Measurements from ENCODE around the gene CUBN. TPM values are rescaled to one million over a fixed set of nuclear protein-coding genes. Genes with fewer than 3 reads are reported as not detected.

Gene CUBN
- total RNA-seq, 1 experiment from 2014 or later, result 0.80 TPM

- no peaks in the 10 kb centered on the region for H3K36me3 ChIP-seq (ENCODE audit: low read depth, low read length)
- H3K79me2 ChIP-seq (ENCODE audit: low read length), result no peaks in the 10 kb centered on the region
- no peak overlapping the region for H2AFZ ChIP-seq (ENCODE audit: low read length)
- ATAC-seq (no peak), DNase-seq (no peak)
- no peak overlapping the region for H3K27ac ChIP-seq (ENCODE audit: low read length)
- TF ChIP-seq CTCF (conservative IDR thresholded peaks at IDR 0.05; ENCODE audit: low read depth, low read length), result no peak
- no peak for TF ChIP-seq EZH2 (IDR thresholded peaks at IDR 0.05; ENCODE audit: low read length, unreplicated experiment)
- no peak for TF ChIP-seq EZH2phosphoT487 (IDR thresholded peaks at IDR 0.05; ENCODE audit: borderline replicate concordance, low read length)
- intact Hi-C loops (cut with micrococcal nuclease), result no loop called here
- ChIA-PET POLR2A (ENCODE audit: unreplicated experiment) (no interaction called here), CTCF (no interaction called here)
- no peak overlapping the region for H3K4me3 ChIP-seq (ENCODE audit: low read length)
- no peak overlapping the region for H3K9ac ChIP-seq (ENCODE audit: low read length)
- H3K9me2 ChIP-seq (replicated peaks; ENCODE audit: low read length), result no peaks in the 10 kb centered on the region
- H4K20me1 ChIP-seq (ENCODE audit: low read length), result no peaks in the 10 kb centered on the region
- BruUV-seq (replicated peaks), result no TSS peak
- H3F3A ChIP-seq (ENCODE audit: low read length, unreplicated experiment), result no peaks in the 10 kb centered on the region
- H3K9me3 ChIP-seq (ENCODE audit: low read length), result no peaks in the 10 kb centered on the region
- no peak overlapping the region for H3K4me2 ChIP-seq (ENCODE audit: low read length)
- H3K27me3 ChIP-seq (ENCODE audit: low read length), result no peaks in the 10 kb centered on the region
- no peaks in the 10 kb centered on the region for H3K4me1 ChIP-seq (ENCODE audit: insufficient read depth, low read length)
Observed at GRCh38 chr10:16787361-16787791, 342.2 kb downstream of the CUBN start.

DNA sequence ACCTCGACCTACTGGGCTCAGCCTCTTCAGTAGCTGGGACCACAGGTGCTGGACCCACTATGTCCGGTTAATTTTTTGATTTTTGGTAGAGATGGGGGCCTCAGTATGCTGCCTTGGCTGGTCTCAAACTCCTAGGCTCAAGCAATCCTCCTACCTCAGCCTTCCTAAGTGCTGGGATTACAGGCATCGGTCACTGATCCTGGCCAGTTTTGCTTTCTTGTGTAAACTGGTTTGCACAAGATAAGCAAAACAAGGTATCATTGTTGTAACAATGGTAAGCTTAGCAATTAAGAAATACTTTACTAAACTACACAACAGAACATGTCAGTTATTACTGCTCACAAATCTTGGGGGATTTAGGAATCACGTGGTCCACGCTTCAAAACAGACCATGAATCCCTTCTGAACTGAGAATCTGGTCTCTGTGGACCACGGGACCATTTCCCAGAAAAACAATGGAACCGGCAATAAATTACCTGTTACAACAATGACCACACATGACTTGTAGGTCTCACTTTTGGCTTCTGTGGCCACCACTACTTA is 349.2 kb downstream of the CUBN start:
- no peaks in the 10 kb centered on the region for H4K20me1 ChIP-seq (ENCODE audit: low read length)
- CTCF ChIA-PET, result no interaction called here
- BruUV-seq (replicated peaks), result no TSS peak
- H3K27me3 ChIP-seq (ENCODE audit: low read length), result no peaks in the 10 kb centered on the region
- H3F3A ChIP-seq (ENCODE audit: low read length, unreplicated experiment), result no peaks in the 10 kb centered on the region
- DNase-seq (no peak), ATAC-seq (no peak)
- no peak overlapping the region for H3K4me3 ChIP-seq (ENCODE audit: low read length)
- H2AFZ ChIP-seq (ENCODE audit: low read length), result no peak overlapping the region
- H3K9me3 ChIP-seq (ENCODE audit: low read length), result no peaks in the 10 kb centered on the region
- no peak overlapping the region for H3K4me2 ChIP-seq (ENCODE audit: low read length)
- no peaks in the 10 kb centered on the region for H3K4me1 ChIP-seq (ENCODE audit: insufficient read depth, low read length)
- no peaks in the 10 kb centered on the region for H3K79me2 ChIP-seq (ENCODE audit: low read length)
- no peaks in the 10 kb centered on the region for H3K9me2 ChIP-seq (replicated peaks; ENCODE audit: low read length)
- H3K9ac ChIP-seq (ENCODE audit: low read length), result no peak overlapping the region
- intact Hi-C loops (cut with micrococcal nuclease), result no loop called here
- TF ChIP-seq EZH2 (IDR thresholded peaks at IDR 0.05; ENCODE audit: low read length, unreplicated experiment) (no peak), EZH2phosphoT487 (IDR thresholded peaks at IDR 0.05; ENCODE audit: borderline replicate concordance, low read length) (no peak), CTCF (conservative IDR thresholded peaks at IDR 0.05; ENCODE audit: low read depth, low read length) (no peak)
- POLR2A ChIA-PET (ENCODE audit: unreplicated experiment), result no interaction called here
- no peak overlapping the region for H3K27ac ChIP-seq (ENCODE audit: low read length)
- no peaks in the 10 kb centered on the region; the same call in 1 of the 2 replicates for H3K36me3 ChIP-seq (ENCODE audit: low read depth, low read length)

GRCh38 chr10:16779384-16779915 is 350.2 kb downstream of the CUBN start:
- ATAC-seq (no peak), DNase-seq (no peak)
- no peaks in the 10 kb centered on the region for H3K9me3 ChIP-seq (ENCODE audit: low read length)
- no peaks in the 10 kb centered on the region for H3K4me1 ChIP-seq (ENCODE audit: insufficient read depth, low read length)
- intact Hi-C loops (cut with micrococcal nuclease), result no loop called here
- H3K79me2 ChIP-seq (ENCODE audit: low read length), result no peaks in the 10 kb centered on the region
- no peaks in the 10 kb centered on the region; the same call in 1 of the 2 replicates for H3K36me3 ChIP-seq (ENCODE audit: low read depth, low read length)
- H3K27ac ChIP-seq (ENCODE audit: low read length), result no peak overlapping the region
- no peak overlapping the region for H2AFZ ChIP-seq (ENCODE audit: low read length)
- no peaks in the 10 kb centered on the region for H4K20me1 ChIP-seq (ENCODE audit: low read length)
- H3F3A ChIP-seq (ENCODE audit: low read length, unreplicated experiment), result no peaks in the 10 kb centered on the region
- no peak overlapping the region for H3K9ac ChIP-seq (ENCODE audit: low read length)
- H3K27me3 ChIP-seq (ENCODE audit: low read length), result no peaks in the 10 kb centered on the region
- H3K9me2 ChIP-seq (replicated peaks; ENCODE audit: low read length), result no peaks in the 10 kb centered on the region
- BruUV-seq (replicated peaks), result no TSS peak
- ChIA-PET CTCF (no interaction called here), POLR2A (ENCODE audit: unreplicated experiment) (no interaction called here)
- no peak for TF ChIP-seq EZH2 (IDR thresholded peaks at IDR 0.05; ENCODE audit: low read length, unreplicated experiment)
- TF ChIP-seq CTCF (conservative IDR thresholded peaks at IDR 0.05; ENCODE audit: low read depth, low read length), result no peak
- TF ChIP-seq EZH2phosphoT487 (IDR thresholded peaks at IDR 0.05; ENCODE audit: borderline replicate concordance, low read length), result no peak
- no peak overlapping the region for H3K4me2 ChIP-seq (ENCODE audit: low read length)
- no peak overlapping the region for H3K4me3 ChIP-seq (ENCODE audit: low read length)
